HepG2 (cell line): ENCODE results near the gene MRFAP1L1. TPM values are rescaled to one million over a fixed set of nuclear protein-coding genes. Genes with fewer than 3 reads are reported as not detected.

Experiments used
- BORCS8-MEF2B ChIP-seq: sonication (generic); formaldehyde crosslinking; IDR thresholded peaks from 2 replicates; pipeline ENCODE4 v1.8.0; 2022; ENCODE audit warnings: mild to moderate bottlenecking, missing genetic modification reagents
- ETV6 ChIP-seq: sonication (generic); formaldehyde crosslinking; conservative IDR thresholded peaks from 2 replicates; pipeline ENCODE4 v1.4.0; 2020; ENCODE audit warnings: missing genetic modification reagents
- HNRNPLL ChIP-seq: fragments of 200-400 bp; formaldehyde crosslinking; IDR thresholded peaks from 2 replicates; pipeline ENCODE4 v1.6.1; 2017; ENCODE audit warnings: mild to moderate bottlenecking, low read depth, low read length; ENCODE audit not compliant: poor library complexity, severe bottlenecking
- JUN ChIP-seq: sonication (generic); formaldehyde crosslinking; IDR thresholded peaks from 2 replicates; pipeline ENCODE4 v1.4.0; 2020; ENCODE audit warnings: mild to moderate bottlenecking, missing genetic modification reagents
- KLF16 ChIP-seq, 2 experiments: sonication (generic) in 1 of 2; formaldehyde crosslinking in 1 of 2; IDR thresholded peaks; 2 replicates each; pipeline versions ENCODE4 v1.6.1 to v1.8.0; 2016 to 2023; ENCODE audit warnings: missing genetic modification reagents in 2 of 2, missing compliant biosample characterization in 1 of 2
- MBD4 ChIP-seq: IDR thresholded peaks from 2 replicates; pipeline ENCODE4 v1.6.1; 2012; ENCODE audit warnings: low read length, inconsistent platforms, borderline replicate concordance
- MEIS1 ChIP-seq: sonication (generic); formaldehyde crosslinking; IDR thresholded peaks from 2 replicates; pipeline ENCODE4 v1.9.0; 2021; ENCODE audit warnings: mild to moderate bottlenecking, missing genetic modification reagents, moderate library complexity, borderline replicate concordance
- NONO ChIP-seq, 2 experiments: fragments of 450-650 bp in 1 of 2; sonication (generic) in 1 of 2; formaldehyde crosslinking in 1 of 2; IDR thresholded peaks in 1 of 2; conservative IDR thresholded peaks in 1 of 2; 2 replicates each; pipeline versions ENCODE4 v1.6.1 to v1.8.0; 2017 to 2022; ENCODE audit warnings: mild to moderate bottlenecking in 1 of 2, missing genetic modification reagents in 1 of 2, moderate library complexity in 1 of 2
- NR2C2 ChIP-seq: sonication (generic); formaldehyde crosslinking; IDR thresholded peaks from 2 replicates; pipeline ENCODE4 v1.4.0; 2020; ENCODE audit warnings: missing genetic modification reagents, mild to moderate bottlenecking, moderate library complexity, borderline replicate concordance
- RARG ChIP-seq: sonication (generic); formaldehyde crosslinking; IDR thresholded peaks from 2 replicates; pipeline ENCODE4 v1.4.0; 2020; ENCODE audit warnings: low read depth, mild to moderate bottlenecking, missing genetic modification reagents
- TSC22D2 ChIP-seq: sonication (generic); formaldehyde crosslinking; IDR thresholded peaks from 2 replicates; pipeline ENCODE4 v1.5.1; 2020; ENCODE audit warnings: missing genetic modification reagents, mild to moderate bottlenecking, borderline replicate concordance
- ZNF232 ChIP-seq: sonication (generic); formaldehyde crosslinking; IDR thresholded peaks from 2 replicates; pipeline ENCODE4 v1.4.0; 2020; ENCODE audit warnings: missing genetic modification reagents, borderline replicate concordance
- ZNF251 ChIP-seq: sonication (generic); formaldehyde crosslinking; IDR thresholded peaks from 2 replicates; pipeline ENCODE4 v1.9.0; 2021; ENCODE audit warnings: mild to moderate bottlenecking, missing genetic modification reagents
- ZNF34 ChIP-seq: sonication (generic); formaldehyde crosslinking; IDR thresholded peaks from 2 replicates; pipeline ENCODE4 v1.4.0; 2020; ENCODE audit warnings: mild to moderate bottlenecking, missing genetic modification reagents, borderline replicate concordance
- ZNF430 ChIP-seq: sonication (generic); formaldehyde crosslinking; IDR thresholded peaks from 2 replicates; pipeline ENCODE4 v1.9.0; 2021; ENCODE audit warnings: mild to moderate bottlenecking, missing genetic modification reagents
- polyA plus RNA-seq, 8 experiments: library from polyadenylated mRNA; depleted of rRNA in 3 of 8; stranded (reverse) in 7 of 8; unstranded in 1 of 8; fragments of >200 nt; fragmentation: Illumina TruSeq in 4 of 8; extraction: Trizol in 4 of 8; gene quantifications; 2 replicates each; pipeline versions ENCODE4 v1.2.1 to v1.2.3, GENCODE V29; 2011 to 2016; ENCODE audit warnings: low read depth in 4 of 8, missing spikeins in 1 of 8, mixed read lengths in 1 of 8; ENCODE audit not compliant: insufficient read depth in 1 of 8
- total RNA-seq, 5 experiments: library from RNA; depleted of rRNA; stranded (reverse); fragments of >200 nt; fragmentation: Illumina TruSeq; extraction: Trizol; gene quantifications; 2 replicates each; pipeline ENCODE4 v1.2.3, GENCODE V29; 2016; ENCODE audit warnings: low read depth in 1 of 5
- TF ChIP-seq, protein P1 (sequence below): sonication (generic); formaldehyde crosslinking; IDR thresholded peaks from 2 replicates; pipeline ENCODE4 v1.5.1; 2020; ENCODE audit warnings: mild to moderate bottlenecking, moderate library complexity, missing genetic modification reagents
- TF ChIP-seq, protein P2 (sequence below): IDR thresholded peaks from 2 replicates; pipeline ENCODE4 v1.6.1; 2016; ENCODE audit warnings: missing genetic modification reagents, missing compliant biosample characterization
- TF ChIP-seq, protein P3 (sequence below): sonication (generic); formaldehyde crosslinking; IDR thresholded peaks from 2 replicates; pipeline ENCODE4 v1.4.0; 2020; ENCODE audit warnings: missing genetic modification reagents
- TF ChIP-seq, protein P4 (sequence below): sonication (generic); formaldehyde crosslinking; IDR thresholded peaks from 2 replicates; pipeline ENCODE4 v1.4.0; 2020; ENCODE audit warnings: missing genetic modification reagents

Gene MRFAP1L1
- total and polyA plus RNA-seq, 2 of the 13 experiments (the other 11 are each of a cell fraction or from before 2014, with no cell fraction given): 44.8 to 76.6 TPM

DNA sequence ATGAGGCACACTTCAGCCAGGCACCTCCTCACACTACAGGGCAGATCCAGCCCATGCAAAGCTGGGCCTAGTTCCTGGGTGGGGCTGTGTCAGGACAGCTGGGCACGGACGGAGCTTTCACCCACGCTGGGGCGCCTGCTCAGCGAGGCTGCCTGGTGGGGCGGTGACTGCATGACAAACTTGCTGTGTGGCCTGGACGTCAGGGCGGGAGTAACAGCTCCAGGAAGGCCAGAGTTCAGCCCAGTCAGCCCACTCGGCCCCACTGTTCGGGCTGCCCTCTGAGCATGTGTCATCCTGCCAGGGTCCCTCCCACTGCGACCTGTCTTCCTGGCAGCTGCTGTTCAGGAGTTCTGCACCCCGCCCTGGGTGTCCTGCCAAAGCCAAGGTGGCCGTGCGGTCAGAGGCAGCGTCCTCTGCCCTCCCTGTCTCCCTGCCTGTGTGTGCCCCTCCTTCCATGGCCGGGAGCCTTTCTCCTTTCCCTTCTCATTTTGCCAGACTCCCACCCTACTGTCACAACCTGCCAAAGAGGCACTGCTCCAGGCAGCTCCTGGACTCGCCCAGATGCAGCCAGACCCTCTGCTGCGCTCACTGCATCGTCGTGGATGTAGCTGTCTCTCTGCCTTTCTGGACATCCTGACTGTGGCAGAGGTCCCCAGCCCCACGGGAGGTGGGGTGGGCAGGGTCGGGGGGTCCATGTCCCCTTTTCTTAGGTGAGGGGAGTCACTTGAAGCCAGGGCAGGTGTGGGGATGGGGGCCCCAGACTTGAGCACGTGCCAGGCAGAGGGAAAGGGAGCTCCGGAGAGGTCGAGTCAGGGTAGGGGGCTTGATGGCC lies 39.9 kb upstream of the MRFAP1L1 start (continued):
- TF ChIP-seq, protein P1, sequence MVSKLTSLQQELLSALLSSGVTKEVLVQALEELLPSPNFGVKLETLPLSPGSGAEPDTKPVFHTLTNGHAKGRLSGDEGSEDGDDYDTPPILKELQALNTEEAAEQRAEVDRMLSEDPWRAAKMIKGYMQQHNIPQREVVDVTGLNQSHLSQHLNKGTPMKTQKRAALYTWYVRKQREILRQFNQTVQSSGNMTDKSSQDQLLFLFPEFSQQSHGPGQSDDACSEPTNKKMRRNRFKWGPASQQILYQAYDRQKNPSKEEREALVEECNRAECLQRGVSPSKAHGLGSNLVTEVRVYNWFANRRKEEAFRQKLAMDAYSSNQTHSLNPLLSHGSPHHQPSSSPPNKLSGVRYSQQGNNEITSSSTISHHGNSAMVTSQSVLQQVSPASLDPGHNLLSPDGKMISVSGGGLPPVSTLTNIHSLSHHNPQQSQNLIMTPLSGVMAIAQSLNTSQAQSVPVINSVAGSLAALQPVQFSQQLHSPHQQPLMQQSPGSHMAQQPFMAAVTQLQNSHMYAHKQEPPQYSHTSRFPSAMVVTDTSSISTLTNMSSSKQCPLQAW: peak; percentile 87
- TF ChIP-seq, protein P2, sequence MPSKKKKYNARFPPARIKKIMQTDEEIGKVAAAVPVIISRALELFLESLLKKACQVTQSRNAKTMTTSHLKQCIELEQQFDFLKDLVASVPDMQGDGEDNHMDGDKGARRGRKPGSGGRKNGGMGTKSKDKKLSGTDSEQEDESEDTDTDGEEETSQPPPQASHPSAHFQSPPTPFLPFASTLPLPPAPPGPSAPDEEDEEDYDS (CRISPR knock-in tag): peak; percentile 81
- no peak for TF ChIP-seq NONO (IDR thresholded peaks at IDR 0.05)
- TF ChIP-seq NONO (CRISPR knock-in tag; conservative IDR thresholded peaks at IDR 0.05): peak; percentile 35; the same call in 1 of the 2 replicates
- peak; percentile 81 for TF ChIP-seq NR2C2 (CRISPR knock-in tag)
- no peak for TF ChIP-seq TSC22D2 (CRISPR knock-in tag)
- TF ChIP-seq, protein P3, sequence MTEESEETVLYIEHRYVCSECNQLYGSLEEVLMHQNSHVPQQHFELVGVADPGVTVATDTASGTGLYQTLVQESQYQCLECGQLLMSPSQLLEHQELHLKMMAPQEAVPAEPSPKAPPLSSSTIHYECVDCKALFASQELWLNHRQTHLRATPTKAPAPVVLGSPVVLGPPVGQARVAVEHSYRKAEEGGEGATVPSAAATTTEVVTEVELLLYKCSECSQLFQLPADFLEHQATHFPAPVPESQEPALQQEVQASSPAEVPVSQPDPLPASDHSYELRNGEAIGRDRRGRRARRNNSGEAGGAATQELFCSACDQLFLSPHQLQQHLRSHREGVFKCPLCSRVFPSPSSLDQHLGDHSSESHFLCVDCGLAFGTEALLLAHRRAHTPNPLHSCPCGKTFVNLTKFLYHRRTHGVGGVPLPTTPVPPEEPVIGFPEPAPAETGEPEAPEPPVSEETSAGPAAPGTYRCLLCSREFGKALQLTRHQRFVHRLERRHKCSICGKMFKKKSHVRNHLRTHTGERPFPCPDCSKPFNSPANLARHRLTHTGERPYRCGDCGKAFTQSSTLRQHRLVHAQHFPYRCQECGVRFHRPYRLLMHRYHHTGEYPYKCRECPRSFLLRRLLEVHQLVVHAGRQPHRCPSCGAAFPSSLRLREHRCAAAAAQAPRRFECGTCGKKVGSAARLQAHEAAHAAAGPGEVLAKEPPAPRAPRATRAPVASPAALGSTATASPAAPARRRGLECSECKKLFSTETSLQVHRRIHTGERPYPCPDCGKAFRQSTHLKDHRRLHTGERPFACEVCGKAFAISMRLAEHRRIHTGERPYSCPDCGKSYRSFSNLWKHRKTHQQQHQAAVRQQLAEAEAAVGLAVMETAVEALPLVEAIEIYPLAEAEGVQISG (CRISPR knock-in tag): peak; percentile 81
- TF ChIP-seq ZNF34: no peak
- TF ChIP-seq MBD4: no peak
- 0 out of 2 replicates have a peak, but pooled peaks have one; percentile 30 for TF ChIP-seq BORCS8-MEF2B
- peak; percentile 90 for TF ChIP-seq ZNF430 (CRISPR knock-in tag)
- TF ChIP-seq HNRNPLL: peak; percentile 40
- TF ChIP-seq, protein P4, sequence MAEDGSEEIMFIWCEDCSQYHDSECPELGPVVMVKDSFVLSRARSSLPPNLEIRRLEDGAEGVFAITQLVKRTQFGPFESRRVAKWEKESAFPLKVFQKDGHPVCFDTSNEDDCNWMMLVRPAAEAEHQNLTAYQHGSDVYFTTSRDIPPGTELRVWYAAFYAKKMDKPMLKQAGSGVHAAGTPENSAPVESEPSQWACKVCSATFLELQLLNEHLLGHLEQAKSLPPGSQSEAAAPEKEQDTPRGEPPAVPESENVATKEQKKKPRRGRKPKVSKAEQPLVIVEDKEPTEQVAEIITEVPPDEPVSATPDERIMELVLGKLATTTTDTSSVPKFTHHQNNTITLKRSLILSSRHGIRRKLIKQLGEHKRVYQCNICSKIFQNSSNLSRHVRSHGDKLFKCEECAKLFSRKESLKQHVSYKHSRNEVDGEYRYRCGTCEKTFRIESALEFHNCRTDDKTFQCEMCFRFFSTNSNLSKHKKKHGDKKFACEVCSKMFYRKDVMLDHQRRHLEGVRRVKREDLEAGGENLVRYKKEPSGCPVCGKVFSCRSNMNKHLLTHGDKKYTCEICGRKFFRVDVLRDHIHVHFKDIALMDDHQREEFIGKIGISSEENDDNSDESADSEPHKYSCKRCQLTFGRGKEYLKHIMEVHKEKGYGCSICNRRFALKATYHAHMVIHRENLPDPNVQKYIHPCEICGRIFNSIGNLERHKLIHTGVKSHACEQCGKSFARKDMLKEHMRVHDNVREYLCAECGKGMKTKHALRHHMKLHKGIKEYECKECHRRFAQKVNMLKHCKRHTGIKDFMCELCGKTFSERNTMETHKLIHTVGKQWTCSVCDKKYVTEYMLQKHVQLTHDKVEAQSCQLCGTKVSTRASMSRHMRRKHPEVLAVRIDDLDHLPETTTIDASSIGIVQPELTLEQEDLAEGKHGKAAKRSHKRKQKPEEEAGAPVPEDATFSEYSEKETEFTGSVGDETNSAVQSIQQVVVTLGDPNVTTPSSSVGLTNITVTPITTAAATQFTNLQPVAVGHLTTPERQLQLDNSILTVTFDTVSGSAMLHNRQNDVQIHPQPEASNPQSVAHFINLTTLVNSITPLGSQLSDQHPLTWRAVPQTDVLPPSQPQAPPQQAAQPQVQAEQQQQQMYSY (CRISPR knock-in tag): peak; percentile 68; the same call in 1 of the 2 replicates
- TF ChIP-seq JUN: peak; percentile 78
- no peak for TF ChIP-seq RARG
- TF ChIP-seq ZNF251 (CRISPR knock-in tag): no peak
- TF ChIP-seq ZNF232: peak; percentile 73; the same call in 1 of the 2 replicates
- TF ChIP-seq ETV6 (CRISPR knock-in tag): 0 out of 2 replicates have a peak, but pooled peaks have one; percentile 19
- peak in 1 of 2 experiments; percentile 79; a peak in 2 of 4 replicates for TF ChIP-seq KLF16 (CRISPR knock-in tag; IDR thresholded peaks at IDR 0.05)
- peak; percentile 99 for TF ChIP-seq MEIS1
